Breast epithelium (tissue), 3 donors: Measurements from ENCODE around the gene MAGI3.

Source experiments
- POLR2A ChIP-seq: fragments of 450-650 bp; IDR thresholded peaks from one replicate; pipeline ENCODE4 v1.6.1; 2016; ENCODE audit warnings: antibody characterized with exemption, mild to moderate bottlenecking, moderate library complexity
- POLR2AphosphoS5 ChIP-seq, 3 donors: sonication (generic); formaldehyde crosslinking; IDR thresholded peaks; one replicate each; pipeline ENCODE4 v1.6.1; 2017; ENCODE audit warnings: antibody characterized with exemption in 3 of 3
- TF ChIP-seq, protein P1 (sequence below), 3 donors: fragments of 450-650 bp; IDR thresholded peaks; one replicate each; pipeline ENCODE4 v1.5.1; 2016 to 2017; ENCODE audit warnings: antibody characterized with exemption in 3 of 3, mild to moderate bottlenecking in 3 of 3, moderate library complexity in 3 of 3

DNA sequence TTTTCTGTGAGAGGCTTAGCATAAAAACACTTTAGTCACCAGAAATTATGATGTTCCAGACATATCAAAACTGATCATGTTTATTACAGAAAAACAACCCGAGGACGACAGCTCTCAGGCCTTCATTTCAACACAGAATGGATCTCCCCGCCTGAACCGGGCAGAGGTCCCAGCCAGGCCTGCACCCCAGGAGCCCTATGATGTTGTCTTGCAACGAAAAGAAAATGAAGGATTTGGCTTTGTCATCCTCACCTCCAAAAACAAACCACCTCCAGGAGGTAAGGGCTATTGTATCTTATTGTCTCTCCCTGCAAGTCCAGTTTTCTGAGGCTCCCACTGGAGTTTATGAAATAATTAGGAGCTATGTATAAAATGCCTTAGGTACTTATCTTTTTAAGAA is 263.4 kb downstream of the MAGI3 start:
- TF ChIP-seq, protein P1, sequence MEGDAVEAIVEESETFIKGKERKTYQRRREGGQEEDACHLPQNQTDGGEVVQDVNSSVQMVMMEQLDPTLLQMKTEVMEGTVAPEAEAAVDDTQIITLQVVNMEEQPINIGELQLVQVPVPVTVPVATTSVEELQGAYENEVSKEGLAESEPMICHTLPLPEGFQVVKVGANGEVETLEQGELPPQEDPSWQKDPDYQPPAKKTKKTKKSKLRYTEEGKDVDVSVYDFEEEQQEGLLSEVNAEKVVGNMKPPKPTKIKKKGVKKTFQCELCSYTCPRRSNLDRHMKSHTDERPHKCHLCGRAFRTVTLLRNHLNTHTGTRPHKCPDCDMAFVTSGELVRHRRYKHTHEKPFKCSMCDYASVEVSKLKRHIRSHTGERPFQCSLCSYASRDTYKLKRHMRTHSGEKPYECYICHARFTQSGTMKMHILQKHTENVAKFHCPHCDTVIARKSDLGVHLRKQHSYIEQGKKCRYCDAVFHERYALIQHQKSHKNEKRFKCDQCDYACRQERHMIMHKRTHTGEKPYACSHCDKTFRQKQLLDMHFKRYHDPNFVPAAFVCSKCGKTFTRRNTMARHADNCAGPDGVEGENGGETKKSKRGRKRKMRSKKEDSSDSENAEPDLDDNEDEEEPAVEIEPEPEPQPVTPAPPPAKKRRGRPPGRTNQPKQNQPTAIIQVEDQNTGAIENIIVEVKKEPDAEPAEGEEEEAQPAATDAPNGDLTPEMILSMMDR (IDR thresholded peaks at IDR 0.05): no peak
- TF ChIP-seq POLR2AphosphoS5 (IDR thresholded peaks at IDR 0.05) (no peak), POLR2A (no peak)
